ENCODE results near the gene WDR5. TPM values are rescaled to one million over a fixed set of nuclear protein-coding genes. Genes with fewer than 3 reads are reported as not detected.

WDR5 gene
- total RNA-seq, 1 donor from 2014 or later = 18.2 TPM

DNA sequence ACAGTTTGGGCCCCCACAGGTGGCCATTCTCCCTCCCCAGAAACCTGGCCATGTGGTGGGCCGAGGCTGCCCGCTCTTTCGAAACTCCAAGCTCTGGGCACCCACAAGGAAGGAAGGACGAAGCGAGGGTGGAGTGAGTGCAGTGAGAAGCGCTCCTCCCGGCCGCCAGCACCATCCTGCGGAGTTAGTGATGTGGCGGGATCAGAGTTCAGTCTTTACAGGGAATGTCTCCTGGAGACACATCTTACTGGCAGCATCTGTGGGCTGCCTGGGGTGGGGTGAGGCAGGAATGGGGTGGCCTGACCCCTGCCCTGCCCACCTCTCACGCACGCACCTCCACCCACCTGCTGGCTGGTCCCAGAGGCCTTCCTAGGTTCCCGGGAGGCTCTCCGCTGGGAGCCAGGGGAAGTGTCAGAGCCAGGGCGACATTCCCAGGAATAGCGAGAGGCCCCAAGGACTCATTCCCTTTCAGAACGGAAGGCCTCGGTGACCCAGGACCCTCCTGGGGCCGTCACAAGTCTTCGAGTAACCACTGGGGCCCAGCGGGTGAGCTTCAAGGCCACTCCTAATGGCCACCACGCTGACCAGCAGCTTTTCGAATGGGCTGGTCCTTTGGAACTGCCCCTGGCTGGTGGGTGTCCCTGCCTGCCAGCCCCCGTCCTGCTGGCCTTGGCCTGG is 34.0 kb downstream of the WDR5 start:
- no peak for DNase-seq (ENCODE audit: missing footprints)
- no peak for ATAC-seq
- intact Hi-C loops (cut with DNase I) = loop anchor here (1.0 to 10.0 kb wide), 4 partner anchors 157 to 565 kb away; partner anchors contain the start of genes COL5A1 and RXRA

GRCh38 chr9:134170532-134171315 is 34.8 kb downstream of the WDR5 start:
- intact Hi-C loops (cut with DNase I) = loop anchor here (1.0 to 10.0 kb wide), 4 partner anchors 157 to 564 kb away; partner anchors contain the start of genes COL5A1 and RXRA
- ATAC-seq (no peak), DNase-seq (ENCODE audit: missing footprints) (no peak)

- ATAC-seq = peak; percentile 35
- intact Hi-C loops (cut with DNase I) = loop anchor here (2.0 to 10.0 kb wide), 4 partner anchors 45 to 563 kb away; partner anchors contain the start of genes COL5A1 and RXRA
- DNase-seq (ENCODE audit: missing footprints) = no peak
These were observed 35.7 kb downstream of the WDR5 start for GRCh38 chr9:134171316-134172197.

DNA sequence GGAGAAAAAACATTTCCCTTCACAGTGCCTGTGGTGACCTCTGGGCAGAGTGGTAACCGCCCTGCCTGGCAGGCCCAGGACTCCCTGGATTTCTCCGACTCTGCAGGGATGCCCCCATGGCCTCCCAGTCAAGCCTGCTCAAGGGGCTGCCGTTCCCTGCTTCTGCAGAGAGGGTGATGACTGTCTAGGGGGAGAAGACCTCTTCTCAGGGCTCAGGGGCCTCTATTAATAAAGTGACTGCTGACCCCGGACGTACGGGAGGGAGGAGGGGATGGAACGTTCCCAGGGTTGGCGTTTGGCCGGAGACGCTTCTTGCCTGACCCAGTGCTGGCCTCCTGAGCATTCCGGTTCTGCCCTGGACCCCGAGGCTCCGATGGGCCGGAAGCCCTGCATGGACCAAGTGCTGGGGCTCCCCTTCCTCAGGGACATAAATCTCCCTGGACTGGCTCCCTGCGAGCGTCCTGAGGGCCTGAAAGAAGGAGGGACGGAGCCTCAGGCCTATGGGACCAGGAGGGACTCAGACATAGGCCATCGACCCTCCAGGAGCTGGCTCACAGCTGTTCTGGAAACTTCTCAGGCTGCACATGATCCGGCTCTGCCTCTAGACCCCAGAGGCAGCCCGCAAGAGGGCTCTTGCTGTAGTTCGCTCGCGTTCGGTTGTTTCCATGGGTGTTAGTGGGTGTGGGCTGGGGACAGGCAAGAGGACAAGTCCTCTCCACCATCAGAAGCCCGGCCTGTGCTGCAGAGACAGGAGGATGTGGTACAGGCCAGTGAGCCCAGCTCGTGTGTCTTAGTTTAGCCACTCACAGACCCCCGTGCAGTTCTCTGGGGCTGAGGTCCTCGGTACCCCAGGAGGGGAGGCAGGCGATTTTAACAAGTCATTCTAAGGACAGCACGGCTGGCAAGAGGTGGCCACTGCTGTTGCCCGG is 36.6 kb downstream of the WDR5 start:
- ATAC-seq = peak; percentile 7

DNA sequence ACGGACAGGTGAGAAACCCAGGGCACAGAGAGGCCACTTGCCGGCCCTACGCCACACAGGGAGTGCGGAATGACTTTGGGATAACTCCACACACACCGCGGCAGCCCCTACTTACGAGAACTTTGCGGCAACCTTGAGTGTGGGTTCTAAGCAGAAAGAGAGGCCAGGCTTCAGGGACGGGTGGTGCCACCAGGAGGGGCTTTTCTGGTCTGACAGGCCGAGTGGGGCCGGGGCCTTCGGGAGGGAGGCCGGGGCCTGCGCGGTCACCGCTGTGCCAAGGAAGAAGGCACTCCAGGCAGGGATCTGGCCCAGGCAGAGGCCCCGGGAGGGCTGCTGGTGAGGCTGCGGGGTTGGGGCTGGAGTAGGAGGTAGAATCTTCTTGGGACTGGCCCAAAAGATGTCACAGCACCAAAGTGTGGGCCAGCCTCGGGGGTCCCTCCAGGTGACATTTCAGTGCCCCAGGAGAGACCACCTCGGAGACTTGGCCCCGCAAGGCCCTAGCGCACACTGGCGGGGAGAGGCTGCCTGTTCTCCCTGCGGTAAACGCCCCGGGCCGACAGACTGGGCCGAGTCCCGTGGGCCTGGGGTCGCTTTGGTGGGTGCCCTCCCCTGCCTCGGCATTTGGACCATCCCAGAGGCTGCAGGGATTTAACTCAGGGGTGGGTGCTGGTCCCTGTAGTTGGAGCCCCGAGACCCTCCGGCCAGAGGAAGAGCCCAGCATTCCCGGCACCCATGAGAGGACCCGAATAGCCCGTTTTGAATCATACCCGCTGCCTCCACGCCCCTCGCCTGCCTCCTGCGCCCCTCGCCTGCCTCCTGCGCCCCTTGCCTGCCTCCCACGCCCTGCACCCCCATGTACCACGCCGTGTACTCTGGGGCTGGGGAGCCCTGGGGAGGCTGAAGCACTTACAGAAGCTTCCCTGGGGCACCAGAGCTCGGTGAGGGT is 37.5 kb downstream of the WDR5 start:
- DNase-seq (ENCODE audit: missing footprints) (peak; percentile 55), ATAC-seq (no peak)
- intact Hi-C loops (cut with DNase I) = loop anchor here (2.0 to 10.0 kb wide), 4 partner anchors 43 to 561 kb away; partner anchors contain the start of genes COL5A1 and RXRA

More for the DNA sequence above, 36.6 kb downstream of the WDR5 start:
- no peak for DNase-seq (ENCODE audit: missing footprints)
- intact Hi-C loops (cut with DNase I) = loop anchor here (2.0 to 10.0 kb wide), 4 partner anchors 44 to 562 kb away; partner anchors contain the start of genes COL5A1 and RXRA

DNA sequence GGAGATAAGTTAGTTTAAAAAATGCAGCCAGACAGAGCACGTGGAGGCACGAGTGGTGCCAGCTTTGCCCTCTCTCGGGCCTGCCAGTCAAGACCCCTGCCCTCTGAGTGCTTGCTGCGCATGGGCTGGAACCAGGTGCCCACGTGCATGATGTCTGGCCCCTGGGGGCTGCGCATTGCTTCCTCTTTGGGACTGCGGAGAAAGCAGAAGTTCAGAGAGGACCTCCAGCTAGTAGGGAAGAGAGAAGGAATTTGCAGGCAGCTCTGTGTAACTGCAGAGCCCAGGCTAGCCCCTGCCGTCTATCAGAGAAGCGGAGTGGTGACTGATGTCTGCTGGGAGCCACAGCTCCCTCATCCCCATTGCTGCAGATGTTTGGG is 38.2 kb downstream of the WDR5 start:
- intact Hi-C loops (cut with DNase I) = loop anchor here (5.0 to 10.0 kb wide), 3 partner anchors 153 to 561 kb away; partner anchors contain the start of genes COL5A1 and RXRA
- peak; percentile 69 for DNase-seq (ENCODE audit: missing footprints)
- ATAC-seq = no peak

- intact Hi-C loops (cut with DNase I) = loop anchor here (5.0 to 10.0 kb wide), 3 partner anchors 153 to 560 kb away; partner anchors contain the start of genes COL5A1 and RXRA
- DNase-seq (ENCODE audit: missing footprints) (peak; percentile 32), ATAC-seq (no peak)
These were observed 38.8 kb downstream of the WDR5 start for GRCh38 chr9:134174526-134175290.

GRCh38 chr9:134175291-134175807 is 39.5 kb downstream of the WDR5 start:
- intact Hi-C loops (cut with DNase I) = loop anchor here (10.0 kb wide), 2 partner anchors 469 to 559 kb away; partner anchors contain the start of gene COL5A1
- no peak for ATAC-seq
- peak; percentile 57 for DNase-seq (ENCODE audit: missing footprints)

DNA sequence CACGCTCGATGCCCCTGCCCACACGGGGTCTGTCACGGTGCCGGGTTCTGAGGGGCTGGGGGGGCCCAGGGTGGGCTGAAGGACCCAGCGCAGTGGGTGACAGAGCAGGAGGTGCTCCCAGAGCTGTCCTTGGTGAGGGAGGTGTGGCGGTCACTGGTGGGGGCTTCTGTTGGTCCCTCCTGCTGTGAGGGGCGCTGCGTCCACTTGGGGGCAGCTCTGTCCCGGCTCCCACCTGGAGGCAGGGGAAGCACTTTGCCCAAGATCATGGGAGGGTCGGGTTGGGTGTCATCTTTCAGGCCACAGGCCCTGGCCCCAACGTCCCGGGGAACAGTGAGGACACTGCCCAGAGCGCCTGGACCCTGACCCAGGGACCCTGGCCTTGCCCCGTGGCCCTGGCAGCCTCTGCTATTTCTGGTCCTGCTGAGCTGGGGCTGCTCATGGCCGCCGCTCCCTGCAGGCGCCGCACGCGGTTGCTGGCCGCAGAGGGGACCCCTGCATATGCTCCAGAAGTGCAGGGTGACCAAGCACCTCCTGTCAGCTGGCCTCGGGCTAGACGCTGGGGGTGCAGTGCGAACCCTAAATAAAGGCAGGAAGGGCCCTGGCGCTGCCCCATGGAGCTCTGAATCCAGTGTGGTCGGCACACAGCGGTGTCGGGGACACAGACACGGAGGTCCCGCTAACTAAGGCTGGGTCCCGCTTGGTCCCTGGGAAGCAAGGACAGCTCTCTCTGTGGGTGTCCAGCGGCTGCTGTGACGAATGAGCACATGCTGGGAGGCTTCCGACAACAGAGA is 40.1 kb downstream of the WDR5 start:
- DNase-seq (ENCODE audit: missing footprints) (peak; percentile 70), ATAC-seq (peak; percentile 29)
- intact Hi-C loops (cut with DNase I) = loop anchor here (10.0 kb wide), 2 partner anchors 469 to 559 kb away; partner anchors contain the start of gene COL5A1

GRCh38 chr9:134176599-134176968 is 40.7 kb downstream of the WDR5 start:
- DNase-seq (ENCODE audit: missing footprints) (no peak), ATAC-seq (no peak)
- intact Hi-C loops (cut with DNase I) = loop anchor here (10.0 kb wide), 2 partner anchors 468 to 558 kb away; partner anchors contain the start of gene COL5A1

- intact Hi-C loops (cut with DNase I) = loop anchor here (10.0 kb wide), 2 partner anchors 468 to 558 kb away; partner anchors contain the start of gene COL5A1
These were observed 41.3 kb downstream of the WDR5 start for GRCh38 chr9:134177186-134177585.

DNA sequence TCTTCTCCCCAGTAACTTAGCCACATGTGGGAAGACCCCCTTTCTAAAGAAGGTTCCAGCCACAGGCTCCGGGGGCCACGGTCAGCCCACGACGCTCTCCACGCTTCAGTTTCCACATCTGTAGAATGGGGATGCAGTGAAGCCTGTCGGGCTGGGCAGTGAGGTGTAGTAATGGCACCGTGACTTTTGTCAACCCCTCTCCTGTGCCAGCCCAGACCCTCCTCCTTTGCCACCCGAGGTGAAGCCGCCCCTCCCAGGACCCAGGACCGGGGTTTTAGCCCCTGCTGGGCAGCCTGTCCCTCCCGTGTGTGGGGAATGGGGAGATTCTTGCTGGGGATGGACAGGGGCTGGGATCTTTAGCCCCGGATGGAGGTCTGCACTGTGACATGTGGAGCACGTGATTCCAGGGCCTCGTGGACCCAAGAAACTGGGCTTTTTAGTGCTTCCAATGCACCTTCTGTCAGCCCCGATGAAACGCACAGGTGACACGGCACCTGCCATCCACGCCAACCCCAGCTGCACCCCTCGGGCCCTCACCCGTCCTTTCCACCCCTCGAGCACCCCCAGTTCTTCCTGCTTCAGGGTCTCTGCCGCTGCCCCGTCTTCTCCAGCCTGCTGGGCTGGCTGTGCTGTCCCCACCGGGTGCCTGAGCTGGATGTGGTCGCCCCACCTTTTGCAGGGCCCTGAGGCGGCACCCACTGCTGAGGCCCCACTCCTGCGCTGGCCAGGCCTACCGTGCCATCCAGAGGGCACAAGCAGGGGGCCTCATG is 41.9 kb downstream of the WDR5 start:
- ATAC-seq (no peak), DNase-seq (ENCODE audit: missing footprints) (peak; percentile 55)
- intact Hi-C loops (cut with DNase I) = loop anchor here (10.0 kb wide), 2 partner anchors 467 to 557 kb away; partner anchors contain the start of gene COL5A1

More at GRCh38 chr9:134177186-134177585, 41.3 kb downstream of the WDR5 start:
- DNase-seq (ENCODE audit: missing footprints) (no peak), ATAC-seq (no peak)

- DNase-seq (ENCODE audit: missing footprints) = peak; percentile 56
- intact Hi-C loops (cut with DNase I) = loop anchor here (10.0 kb wide), 2 partner anchors 466 to 556 kb away; partner anchors contain the start of gene COL5A1
- no peak for ATAC-seq
These were observed 42.5 kb downstream of the WDR5 start for GRCh38 chr9:134178394-134178767.

All from Right ventricle myocardium inferior (tissue), 1 donor.